GM19467 (cell line): ENCODE results near the gene OR10AD1.
"Not testable (repeated sequence)": the region's sequence is repeated elsewhere in the genome, so short reads cannot be mapped to it uniquely, and the experiment has no call there.

Experiments used
- ATAC-seq: cut with Tn5 transposase; IDR thresholded peaks from one replicate; pipeline ENCODE4 v1.9.1; 2021; ENCODE audit warnings: mild to moderate bottlenecking, moderate library complexity; ENCODE audit not compliant: unreplicated experiment

The OR10AD1 gene, protein sequence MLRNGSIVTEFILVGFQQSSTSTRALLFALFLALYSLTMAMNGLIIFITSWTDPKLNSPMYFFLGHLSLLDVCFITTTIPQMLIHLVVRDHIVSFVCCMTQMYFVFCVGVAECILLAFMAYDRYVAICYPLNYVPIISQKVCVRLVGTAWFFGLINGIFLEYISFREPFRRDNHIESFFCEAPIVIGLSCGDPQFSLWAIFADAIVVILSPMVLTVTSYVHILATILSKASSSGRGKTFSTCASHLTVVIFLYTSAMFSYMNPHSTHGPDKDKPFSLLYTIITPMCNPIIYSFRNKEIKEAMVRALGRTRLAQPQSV

DNA sequence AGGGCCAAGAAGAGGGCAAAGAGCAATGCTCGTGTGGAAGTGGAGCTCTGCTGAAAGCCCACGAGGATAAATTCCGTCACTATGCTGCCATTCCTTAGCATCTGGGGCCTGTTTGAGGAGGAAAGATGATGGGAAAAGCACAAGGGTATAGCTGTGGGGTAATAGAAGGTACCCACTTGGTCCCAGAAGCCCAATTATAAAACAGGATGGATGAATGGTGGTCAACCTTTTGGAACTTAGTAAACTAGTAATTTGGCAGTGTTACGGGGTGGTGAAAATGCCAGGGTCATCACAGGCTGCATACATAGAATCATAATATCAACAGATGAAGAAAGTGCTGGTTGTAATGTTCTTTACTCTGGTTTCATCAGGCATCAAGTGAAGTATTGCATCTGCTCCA, at the start of gene OR10AD1:
TSS of gene OR10AD1 (minus strand) at position 101 of the 400 bp plus-strand sequence. CDS start at position 101, 0 bp downstream.
- no peak for ATAC-seq

DNA sequence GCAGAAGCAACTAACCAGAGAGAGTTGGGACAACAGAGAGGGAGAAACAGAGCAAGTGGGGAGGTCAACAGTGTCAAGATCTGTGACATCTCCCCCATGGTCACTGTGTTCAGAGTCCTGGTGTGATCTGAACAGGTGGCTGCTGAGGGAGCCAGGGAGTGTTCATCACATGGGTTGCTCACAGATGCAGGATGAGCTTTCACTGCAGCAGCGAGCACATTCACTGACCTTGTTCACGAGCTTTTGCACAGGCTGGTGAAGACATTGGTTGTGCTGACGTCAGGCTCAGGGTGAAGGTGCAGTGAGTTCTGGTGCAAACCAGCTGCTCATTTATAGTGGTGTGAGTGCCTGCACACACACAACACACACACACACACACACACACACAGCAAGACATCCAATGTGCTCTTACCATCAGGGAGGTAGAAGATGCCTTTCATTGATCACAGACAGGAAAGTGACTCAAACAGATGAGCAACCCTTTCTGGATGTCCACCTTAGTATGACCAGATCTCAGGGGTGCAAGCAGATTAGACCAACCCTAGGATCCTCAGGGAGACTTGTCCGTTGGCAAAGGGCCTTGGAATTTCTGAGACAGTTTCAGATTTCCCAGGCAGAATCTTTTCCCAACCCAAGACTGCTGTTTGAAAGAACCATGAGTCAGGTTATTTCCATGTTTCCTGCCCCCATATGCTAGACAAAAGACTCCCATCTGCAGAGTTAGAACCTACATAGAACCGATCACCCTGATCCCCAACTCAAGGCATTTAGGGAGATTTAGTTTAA, 44.3 kb upstream of the OR10AD1 start:
- ATAC-seq = no peak

DNA sequence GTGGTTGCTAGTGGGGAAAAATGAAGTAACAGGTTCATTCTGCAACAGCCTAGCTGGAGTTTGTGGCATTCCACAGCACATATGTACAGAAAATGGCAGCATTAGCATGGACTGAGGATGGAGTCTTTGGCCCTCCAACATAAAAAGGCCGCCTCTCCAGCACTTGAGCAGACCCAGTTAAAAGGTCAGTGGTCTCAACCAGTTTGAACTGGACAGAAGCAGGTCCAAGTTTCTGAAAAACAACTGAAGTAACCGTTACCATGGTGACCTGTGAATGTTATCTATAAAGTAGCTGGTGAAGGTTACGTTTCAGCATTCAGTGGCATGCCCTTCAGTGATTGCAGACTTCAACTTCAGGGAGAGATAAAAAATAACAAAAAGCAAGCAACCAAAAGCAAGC, 34.1 kb upstream of the OR10AD1 start:
- no peak for ATAC-seq

DNA sequence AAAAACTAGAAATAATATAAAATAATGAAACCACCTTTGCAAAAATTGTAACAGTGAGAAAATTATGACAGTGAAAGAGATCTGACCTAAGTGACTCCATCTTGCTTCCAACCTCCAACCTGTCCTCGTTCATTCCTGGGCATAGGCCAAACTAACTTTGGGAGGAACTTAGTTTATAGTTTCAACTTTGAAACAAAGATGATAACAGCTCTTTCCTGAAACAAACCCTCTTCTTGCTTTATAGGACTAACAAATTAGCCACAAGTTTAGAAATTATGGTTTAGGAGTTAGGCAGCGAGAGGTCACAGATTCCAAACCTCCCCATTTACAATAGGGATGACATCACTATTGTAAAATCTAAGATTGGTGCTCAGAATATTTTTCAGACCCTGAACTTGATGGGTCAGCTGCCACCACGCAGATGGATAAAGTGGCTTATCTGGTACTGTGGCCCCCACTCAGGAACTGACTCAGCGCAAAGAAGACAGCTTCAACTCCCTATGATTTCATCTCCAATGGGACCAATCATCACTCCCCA, 32.8 kb upstream of the OR10AD1 start:
- ATAC-seq = no peak

DNA sequence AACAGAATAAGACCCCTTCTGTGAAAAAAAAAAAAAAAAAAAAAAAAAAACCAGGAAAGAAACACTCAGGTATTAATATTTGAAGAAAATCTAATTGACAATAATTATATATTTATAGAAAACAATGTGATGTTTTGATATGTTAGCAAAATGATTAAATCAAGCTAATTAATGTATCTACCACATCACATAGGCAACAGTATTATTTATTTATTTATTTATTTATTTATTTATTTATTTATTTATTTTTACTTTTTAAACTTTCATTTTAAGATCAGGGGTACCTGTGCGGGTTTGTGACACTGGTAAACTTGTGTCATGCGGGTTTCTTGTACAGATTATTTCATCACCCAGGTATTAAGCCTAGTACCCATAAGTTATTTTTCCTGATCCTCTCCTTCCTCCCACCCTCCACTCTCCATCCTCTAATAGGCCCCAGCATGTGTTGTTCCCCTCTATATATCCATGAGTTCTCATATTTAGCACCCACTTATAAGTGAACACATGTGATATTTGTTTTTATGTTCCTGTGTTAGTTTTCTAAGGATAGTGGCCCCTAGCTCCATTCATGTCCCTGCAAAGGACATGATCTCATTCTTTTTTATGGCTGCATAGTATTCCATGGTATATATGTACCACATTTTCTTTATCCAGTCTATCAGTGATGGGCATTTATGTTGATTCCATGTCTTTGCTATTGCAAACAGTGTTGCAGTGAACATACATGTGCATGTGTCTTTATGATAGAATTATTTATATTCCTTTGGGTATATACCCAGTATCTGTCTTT, 28.3 kb upstream of the OR10AD1 start:
- ATAC-seq = not testable (repeated sequence)

DNA sequence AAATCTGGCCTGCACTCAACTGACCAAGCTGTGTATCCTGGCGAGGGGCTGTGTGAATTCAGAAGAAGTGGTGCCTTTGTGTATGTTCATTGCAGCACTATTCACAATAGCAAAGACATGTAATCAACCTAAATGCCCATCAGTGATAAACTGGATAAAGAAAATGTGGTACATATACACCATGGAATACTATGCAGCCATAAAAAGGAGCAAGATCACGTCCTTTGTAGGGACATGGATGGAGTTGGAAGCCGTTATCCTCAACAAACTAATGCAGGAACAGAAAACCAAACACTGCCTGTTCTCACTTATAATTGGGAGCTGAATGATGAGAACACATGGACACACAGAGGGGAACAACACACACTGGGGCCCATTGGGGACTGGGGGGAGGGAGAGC, 21.4 kb upstream of the OR10AD1 start:
- not testable (repeated sequence) for ATAC-seq

DNA sequence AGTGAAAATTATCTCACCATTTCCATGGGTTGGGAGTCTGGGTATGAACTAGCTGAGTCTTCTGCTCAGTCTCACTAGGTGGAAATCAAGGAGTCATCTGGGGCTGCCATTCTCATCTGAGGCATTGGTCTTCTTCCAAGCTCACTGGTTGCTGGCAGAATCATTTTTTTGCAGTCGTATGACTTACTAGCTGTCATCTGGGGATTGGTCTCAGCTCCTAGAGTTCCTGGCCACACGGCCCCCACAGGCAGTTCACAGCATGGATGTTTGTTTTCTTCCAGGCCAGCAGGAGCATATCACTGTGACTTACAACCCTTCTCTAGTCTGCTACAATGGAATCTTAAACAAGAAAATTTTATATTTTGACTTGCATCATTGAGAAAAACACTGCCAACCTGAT, 18.6 kb upstream of the OR10AD1 start:
- no peak for ATAC-seq

DNA sequence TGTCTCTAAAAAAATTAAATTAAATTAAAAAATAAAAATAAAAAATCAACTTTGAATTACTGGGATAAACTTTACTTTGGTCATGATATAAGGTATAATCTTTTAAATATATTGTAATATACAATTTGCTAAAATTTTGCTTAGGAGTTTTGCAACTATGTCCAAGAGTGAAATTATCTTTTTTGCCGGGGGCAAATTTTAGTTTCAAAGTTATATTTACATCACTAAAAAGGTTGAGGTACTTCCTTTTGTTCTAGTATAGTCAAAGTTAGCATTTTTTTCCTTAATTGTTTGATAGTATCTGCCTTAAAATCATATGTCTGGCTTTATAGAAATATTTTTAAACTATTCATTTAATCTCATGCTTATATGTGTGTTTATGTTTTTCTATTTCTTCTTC, 17.6 kb upstream of the OR10AD1 start:
- no peak for ATAC-seq

DNA sequence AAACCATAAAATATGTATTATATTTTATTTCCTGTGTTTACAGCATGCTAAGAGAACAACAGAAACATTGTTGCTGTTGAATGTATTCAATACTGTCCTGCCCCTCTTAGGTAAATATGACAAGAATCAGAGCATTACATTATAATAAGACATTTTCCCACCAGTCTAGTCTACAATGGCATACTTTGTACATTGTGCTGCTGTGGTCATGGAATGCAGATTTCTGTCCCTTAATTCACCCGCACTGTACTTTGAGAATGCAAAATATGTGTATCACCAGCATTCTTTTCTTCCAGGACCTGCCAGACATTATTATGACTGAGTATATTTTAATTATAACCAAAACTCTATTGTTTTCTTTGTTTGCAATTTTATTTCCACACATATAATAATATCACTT, 16.5 kb upstream of the OR10AD1 start:
- no peak for ATAC-seq

DNA sequence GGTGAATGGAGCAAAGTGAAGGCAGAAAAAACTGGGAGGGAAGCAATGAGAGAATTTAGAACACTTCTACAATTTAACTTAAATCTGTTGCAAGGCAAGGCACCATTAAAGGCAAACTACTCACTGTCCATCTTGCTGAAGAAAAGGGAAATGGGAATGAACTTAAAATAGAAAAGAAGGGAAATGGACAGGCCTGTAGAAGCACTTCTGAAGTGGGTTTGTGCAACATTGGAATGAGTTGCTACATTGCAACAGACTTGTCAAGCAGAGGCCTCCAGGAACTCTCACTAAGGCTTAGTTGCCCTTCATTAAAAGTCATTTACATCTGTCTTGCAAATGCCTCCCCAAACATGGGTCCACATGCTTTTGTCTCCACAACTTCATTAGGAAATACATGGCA, 13.7 kb upstream of the OR10AD1 start:
- no peak for ATAC-seq

DNA sequence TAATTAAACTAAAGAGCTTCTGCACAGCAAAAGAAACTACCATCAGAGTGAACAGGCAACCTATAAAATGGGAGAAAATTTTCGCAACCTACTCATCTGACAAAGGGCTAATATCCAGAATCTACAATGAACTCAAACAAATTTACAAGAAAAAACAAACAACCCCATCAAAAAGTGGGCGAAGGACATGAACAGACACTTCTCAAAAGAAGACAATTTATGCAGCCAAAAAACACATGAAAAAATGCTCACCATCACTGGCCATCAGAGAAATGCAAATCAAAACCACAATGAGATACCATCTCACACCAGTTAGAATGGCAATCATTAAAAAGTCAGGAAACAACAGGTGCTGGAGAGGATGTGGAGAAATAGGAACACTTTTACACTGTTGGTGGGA, 6.4 kb upstream of the OR10AD1 start:
- ATAC-seq = not testable (repeated sequence)

DNA sequence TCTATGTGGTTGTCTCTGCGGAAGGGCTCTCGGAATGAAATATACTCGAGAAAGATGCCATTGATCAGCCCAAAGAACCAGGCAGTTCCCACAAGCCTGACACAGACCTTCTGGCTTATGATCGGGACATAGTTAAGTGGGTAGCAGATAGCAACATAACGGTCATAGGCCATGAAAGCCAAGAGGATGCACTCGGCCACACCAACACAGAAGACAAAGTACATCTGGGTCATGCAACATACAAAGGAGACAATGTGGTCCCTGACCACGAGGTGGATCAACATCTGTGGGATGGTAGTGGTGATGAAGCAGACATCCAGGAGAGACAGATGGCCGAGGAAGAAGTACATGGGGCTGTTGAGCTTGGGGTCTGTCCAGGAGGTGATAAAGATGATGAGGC, 326 bp downstream of the OR10AD1 start:
- no peak for ATAC-seq

DNA sequence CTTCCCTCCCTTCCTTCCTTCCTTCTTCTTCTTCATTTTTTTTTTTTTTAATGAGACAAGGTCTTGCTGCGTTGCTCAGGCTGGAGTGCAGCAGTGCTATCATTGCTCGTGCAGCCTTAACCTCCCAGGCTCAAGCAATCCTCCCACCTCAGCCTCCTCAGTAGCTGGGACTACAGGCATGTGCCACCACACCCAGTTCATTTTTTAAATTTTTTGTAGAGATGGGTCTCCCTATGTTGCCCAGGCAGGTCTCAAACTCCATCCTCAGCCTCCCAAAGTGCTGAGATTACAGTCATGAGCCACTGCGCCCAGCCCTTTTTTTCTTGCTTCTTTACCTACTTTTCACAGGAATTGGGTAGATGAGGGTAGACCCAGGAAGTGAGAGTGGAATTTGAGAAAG, 1.6 kb downstream of the OR10AD1 start:
- ATAC-seq = no peak

DNA sequence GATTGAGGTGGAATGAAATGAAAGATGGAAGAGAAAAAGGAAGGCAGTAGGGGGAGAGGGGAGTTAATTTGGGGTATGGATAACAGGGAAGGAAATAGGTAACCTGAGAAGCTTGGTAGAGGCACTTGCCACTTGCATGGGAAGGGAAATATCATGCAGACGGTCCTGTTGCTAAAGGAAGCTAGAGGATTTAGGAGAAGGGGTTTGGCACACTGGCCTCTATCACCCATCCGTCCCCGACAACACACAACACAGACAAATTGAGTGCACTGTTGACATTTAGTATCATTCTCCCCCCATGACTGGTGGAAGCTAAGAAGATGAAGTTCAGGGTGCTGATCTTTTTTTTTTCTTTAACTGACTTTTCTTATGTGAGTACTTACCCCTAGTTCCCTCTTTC, 2.0 kb downstream of the OR10AD1 start:
- no peak for ATAC-seq

DNA sequence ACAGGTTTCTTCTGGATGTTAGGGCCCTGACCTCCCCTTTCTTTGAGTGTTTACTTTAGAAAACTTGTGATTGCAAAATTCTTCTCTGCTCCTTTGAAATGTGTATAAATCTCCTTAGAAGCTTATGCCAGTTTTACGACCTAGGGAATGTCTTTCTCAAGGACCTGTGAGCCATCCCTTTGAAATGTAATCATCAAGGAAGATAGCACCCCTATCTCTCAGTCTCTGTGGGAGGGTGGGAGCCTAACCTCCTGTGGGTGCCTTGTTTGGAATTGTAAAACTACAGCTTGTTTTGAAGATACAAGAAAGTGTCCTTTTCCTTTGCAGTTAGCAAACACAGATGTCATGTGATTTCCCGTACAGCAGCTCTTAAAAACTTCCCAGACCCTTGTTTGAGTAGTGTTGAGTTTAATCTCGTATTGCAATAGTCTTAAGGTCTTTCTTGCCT, 3.3 kb downstream of the OR10AD1 start:
- ATAC-seq = no peak

DNA sequence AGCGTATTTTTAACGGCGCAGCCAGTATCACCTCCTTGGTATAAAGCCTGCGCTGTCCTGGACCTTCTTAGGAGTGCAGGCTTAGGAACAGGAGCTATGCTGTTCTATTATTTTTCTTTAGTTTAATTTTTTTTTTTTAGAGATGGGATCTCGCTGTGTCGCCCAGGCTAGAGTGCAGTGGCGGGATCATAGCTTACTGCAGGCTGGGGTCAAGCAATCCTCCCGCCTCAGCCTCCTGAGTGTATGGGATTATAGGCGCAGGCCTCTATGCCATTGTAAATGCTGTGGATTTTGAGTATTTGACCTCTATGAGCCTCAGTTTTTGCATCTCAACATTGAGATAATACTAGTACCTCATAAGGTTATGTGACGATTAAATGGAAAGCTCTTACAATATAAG, 4.1 kb downstream of the OR10AD1 start:
- no peak for ATAC-seq

DNA sequence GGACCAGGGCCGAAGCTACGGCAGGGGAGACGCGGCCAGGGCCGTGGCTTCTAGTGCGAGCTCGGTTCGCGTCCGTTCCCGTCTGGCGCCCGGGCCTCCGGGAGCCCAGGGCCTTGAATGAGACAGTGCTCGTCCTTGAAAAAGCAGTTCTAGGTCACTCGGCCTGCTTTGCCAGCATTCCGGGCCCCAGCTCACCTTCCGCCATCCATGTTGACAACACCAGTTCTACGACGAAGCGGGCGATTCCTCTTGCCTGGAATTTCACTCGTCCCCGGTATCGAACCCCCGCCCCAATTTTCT, 4.5 kb downstream of the OR10AD1 start:
- no peak for ATAC-seq

DNA sequence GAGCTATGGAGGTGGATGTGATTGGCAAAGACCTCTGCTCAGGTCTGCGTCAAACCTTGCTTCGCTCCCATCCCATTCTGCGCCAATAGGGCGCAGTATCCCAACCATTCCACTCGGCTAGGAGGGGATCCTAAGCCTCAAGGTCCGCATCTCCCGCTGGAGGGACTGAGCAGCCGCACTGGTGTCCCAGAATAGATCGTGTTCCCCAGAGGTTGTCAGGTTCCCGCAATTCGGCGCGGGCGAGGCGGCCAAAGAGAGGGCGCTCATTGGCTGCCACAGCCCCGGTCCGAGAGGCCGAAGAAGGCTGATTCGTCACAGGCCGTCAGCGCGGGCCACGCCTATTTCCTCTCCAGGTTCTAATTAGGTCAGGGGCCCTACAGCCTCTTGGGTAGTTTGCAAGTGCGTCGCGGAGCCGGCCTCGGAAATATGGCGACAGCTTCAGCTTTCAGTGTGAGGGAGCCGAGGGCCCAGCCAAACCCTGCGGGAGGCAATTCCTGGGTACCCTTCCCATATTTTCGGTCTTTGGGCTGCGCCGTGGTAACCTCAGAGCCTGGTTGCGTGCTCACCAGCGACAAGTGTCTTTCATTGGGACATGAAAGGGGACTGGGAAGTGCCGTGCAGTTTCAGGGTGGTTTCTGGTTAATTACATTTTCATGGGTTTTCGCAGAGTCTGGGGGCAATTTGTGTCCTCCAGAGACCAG, 5.0 kb downstream of the OR10AD1 start:
- peak; percentile 99 for ATAC-seq

DNA sequence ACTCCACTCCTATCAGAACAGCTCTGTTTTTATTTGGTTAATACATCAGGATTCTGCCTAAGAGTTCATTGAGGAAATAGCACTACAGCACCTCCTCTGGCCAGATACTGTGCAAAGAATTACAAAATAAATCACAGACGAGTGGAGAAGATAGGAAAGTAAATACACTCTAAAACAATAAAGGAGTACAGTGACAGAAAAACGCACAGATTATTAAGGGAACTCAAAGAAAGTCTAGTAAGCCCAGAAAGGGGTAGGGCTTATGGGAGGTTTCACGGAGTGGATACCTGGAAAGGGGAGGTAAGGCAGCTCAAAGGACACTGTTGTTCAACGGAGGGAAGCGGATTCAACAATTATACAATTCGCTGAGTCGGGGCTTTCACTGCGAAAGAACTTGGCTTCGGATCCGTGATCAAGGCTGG, 5.5 kb downstream of the OR10AD1 start:
- peak; percentile 10 for ATAC-seq

DNA sequence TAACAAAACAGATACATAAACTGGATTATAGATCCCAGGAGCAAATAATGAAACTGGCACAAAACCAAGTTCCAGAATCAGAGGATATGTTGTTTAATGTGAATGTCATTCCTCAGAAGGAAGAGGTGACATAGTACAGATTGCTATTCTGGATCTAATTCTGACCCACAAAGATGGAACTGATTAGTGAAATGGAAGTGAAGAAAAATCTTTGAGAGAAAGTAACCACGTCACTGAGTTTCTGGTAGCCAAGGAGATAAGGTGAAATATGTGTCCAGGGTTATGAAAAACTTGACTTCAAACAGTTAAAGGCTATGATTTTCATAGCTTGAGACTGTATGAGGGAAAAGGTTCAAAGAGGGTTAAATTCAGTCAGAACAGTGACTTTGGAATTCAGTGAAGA, 8.3 kb downstream of the OR10AD1 start:
- no peak for ATAC-seq

DNA sequence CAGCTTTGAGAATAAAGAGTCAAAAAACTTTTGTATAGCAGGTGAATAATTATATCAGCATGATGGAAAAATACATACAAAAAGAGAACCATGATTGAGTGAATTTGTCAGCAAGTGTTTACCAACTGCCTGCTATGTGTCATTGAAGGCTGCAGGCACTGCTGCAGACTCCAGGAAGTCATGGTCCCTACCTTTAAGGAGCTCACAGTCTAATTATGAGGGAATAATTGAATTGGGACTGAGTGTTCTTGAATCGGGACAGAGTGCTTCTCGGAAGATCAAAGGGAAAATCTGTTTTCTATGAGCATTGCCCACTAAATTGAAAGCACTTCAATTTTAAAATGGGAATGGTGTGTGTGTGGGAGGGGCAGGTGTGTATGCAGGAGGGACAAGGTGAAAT, 9.5 kb downstream of the OR10AD1 start:
- no peak for ATAC-seq
